OCI-LY1 (cell line): ENCODE measurements around the gene KIRREL3.

Experiments used
- EZH2 ChIP-seq: fragments of 200-600 bp; sonication (generic), shearing (Covaris generic); IDR thresholded peaks from 2 replicates; pipeline ENCODE4 v1.8.0; 2017; ENCODE audit warnings: borderline replicate concordance, mixed run types, mild to moderate bottlenecking, antibody characterized with exemption, low read length, moderate library complexity, mixed read lengths
- TF ChIP-seq, protein P1 (sequence below): fragments of 200-600 bp; sonication (generic), shearing (Covaris generic); IDR thresholded peaks from 2 replicates; pipeline ENCODE4 v1.5.1; 2017; ENCODE audit warnings: mild to moderate bottlenecking, antibody characterized with exemption, low read length, moderate library complexity, mixed read lengths

DNA sequence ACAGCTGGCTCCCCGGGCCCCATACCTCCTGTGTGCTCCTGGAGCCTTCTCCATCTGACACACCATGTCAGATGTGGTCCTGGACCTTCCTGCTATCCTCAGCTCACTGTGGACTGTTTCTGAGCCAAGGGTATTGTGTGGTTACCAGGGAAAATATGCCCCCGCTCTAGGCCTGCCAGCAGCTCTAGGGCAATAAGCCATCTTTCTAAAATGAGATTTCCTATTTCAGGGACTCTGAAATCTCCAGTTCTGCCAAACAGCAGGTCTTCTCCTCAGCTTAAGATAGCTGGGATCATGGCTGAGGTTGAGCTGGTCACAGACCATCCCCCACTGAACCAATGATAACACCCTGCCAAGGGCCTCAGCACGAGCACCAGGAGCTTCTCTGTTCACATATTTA, 417.5 kb downstream of the KIRREL3 start:
- TF ChIP-seq, protein P1, sequence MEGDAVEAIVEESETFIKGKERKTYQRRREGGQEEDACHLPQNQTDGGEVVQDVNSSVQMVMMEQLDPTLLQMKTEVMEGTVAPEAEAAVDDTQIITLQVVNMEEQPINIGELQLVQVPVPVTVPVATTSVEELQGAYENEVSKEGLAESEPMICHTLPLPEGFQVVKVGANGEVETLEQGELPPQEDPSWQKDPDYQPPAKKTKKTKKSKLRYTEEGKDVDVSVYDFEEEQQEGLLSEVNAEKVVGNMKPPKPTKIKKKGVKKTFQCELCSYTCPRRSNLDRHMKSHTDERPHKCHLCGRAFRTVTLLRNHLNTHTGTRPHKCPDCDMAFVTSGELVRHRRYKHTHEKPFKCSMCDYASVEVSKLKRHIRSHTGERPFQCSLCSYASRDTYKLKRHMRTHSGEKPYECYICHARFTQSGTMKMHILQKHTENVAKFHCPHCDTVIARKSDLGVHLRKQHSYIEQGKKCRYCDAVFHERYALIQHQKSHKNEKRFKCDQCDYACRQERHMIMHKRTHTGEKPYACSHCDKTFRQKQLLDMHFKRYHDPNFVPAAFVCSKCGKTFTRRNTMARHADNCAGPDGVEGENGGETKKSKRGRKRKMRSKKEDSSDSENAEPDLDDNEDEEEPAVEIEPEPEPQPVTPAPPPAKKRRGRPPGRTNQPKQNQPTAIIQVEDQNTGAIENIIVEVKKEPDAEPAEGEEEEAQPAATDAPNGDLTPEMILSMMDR, result no peak
- no peak for TF ChIP-seq EZH2
